GM23338 (cell line): ENCODE data around the gene CMC1. TPM values are rescaled to one million over a fixed set of nuclear protein-coding genes. Genes with fewer than 3 reads are reported as not detected.

Source experiments
- ATAC-seq: fragments of 200-7000 bp; cut with Tn5 transposase; 3 replicates; pipeline ENCODE4 v1.9.1; 2020
- DNase-seq: peaks from one replicate; pipeline ENCODE4 v3.0.0-alpha.2; 2015; ENCODE audit warnings: low spot score
- H2AFZ ChIP-seq: fragments of 200-600 bp; sonication (generic); 2 replicates; pipeline ENCODE4 v1.8.0; 2016; ENCODE audit warnings: antibody characterized with exemption, mild to moderate bottlenecking, moderate library complexity
- H3F3A ChIP-seq: fragments of 200-600 bp; sonication (generic); replicated peaks from 2 replicates; pipeline ENCODE4 v1.8.0; 2017; ENCODE audit warnings: antibody characterized with exemption, mixed run types, low read depth
- H3K27ac ChIP-seq: fragments of 200-600 bp; sonication (generic); 2 replicates; pipeline ENCODE4 v1.6.1; 2016; ENCODE audit warnings: low read depth
- H3K27me3 ChIP-seq: fragments of 200-600 bp; sonication (generic); 2 replicates; pipeline ENCODE4 v1.8.0; 2016; ENCODE audit warnings: mild to moderate bottlenecking, mixed run types, moderate library complexity; ENCODE audit not compliant: insufficient read depth
- H3K36me3 ChIP-seq: fragments of 200-600 bp; sonication (generic); 2 replicates; pipeline ENCODE4 v1.8.0; 2016; ENCODE audit warnings: mild to moderate bottlenecking; ENCODE audit not compliant: insufficient read depth
- H3K4me1 ChIP-seq: fragments of 200-600 bp; sonication (generic); 2 replicates; pipeline ENCODE4 v1.8.0; 2016; ENCODE audit warnings: mild to moderate bottlenecking, moderate library complexity; ENCODE audit not compliant: insufficient read depth
- H3K4me2 ChIP-seq: fragments of 200-600 bp; sonication (generic); 2 replicates; pipeline ENCODE4 v1.7.1; 2017; ENCODE audit warnings: mixed run types
- H3K4me3 ChIP-seq: fragments of 200-600 bp; sonication (generic); 2 replicates; pipeline ENCODE4 v1.6.1; 2016; ENCODE audit warnings: mixed run types
- H3K79me2 ChIP-seq: fragments of 200-600 bp; sonication (generic); replicated peaks from 2 replicates; pipeline ENCODE4 v1.8.0; 2017; ENCODE audit warnings: mild to moderate bottlenecking; ENCODE audit not compliant: insufficient read depth
- H3K9me2 ChIP-seq: fragments of 200-600 bp; sonication (generic); 2 replicates; pipeline ENCODE4 v1.8.0; 2017; ENCODE audit not compliant: insufficient read depth
- H4K20me1 ChIP-seq: fragments of 200-600 bp; sonication (generic); replicated peaks from 2 replicates; pipeline ENCODE4 v1.8.0; 2017; ENCODE audit warnings: mild to moderate bottlenecking; ENCODE audit not compliant: insufficient read depth
- H3K27ac Mint-ChIP-seq: 2 replicates; pipeline ENCODE4 v1.8.0; 2020; ENCODE audit warnings: inconsistent platforms, mild to moderate bottlenecking, moderate library complexity, mixed read lengths
- H3K27me3 Mint-ChIP-seq: 3 replicates; pipeline ENCODE4 v1.8.0; 2022; ENCODE audit warnings: low read depth, mild to moderate bottlenecking, moderate library complexity, mixed read lengths, inconsistent platforms; ENCODE audit not compliant: insufficient read depth, poor library complexity
- H3K36me3 Mint-ChIP-seq: 3 replicates; pipeline ENCODE4 v1.8.0; 2021; ENCODE audit warnings: low read depth, mild to moderate bottlenecking, inconsistent platforms, moderate library complexity, mixed read lengths
- H3K4me1 Mint-ChIP-seq: 3 replicates; pipeline ENCODE4 v1.8.0; 2020; ENCODE audit warnings: mild to moderate bottlenecking, inconsistent platforms, mixed read lengths
- H3K4me3 Mint-ChIP-seq: 3 replicates; pipeline ENCODE4 v1.8.0; 2021; ENCODE audit warnings: moderate library complexity, mild to moderate bottlenecking, inconsistent platforms, mixed read lengths
- H3K9me3 Mint-ChIP-seq: 3 replicates; pipeline ENCODE4 v1.8.0; 2020; ENCODE audit warnings: moderate library complexity, mild to moderate bottlenecking, inconsistent platforms, mixed read lengths
- CREB1 ChIP-seq: fragments of 250-450 bp; sonication (Bioruptor Pico); IDR thresholded peaks from 2 replicates; pipeline ENCODE4 v1.5.0; 2020; ENCODE audit warnings: low read depth, mild to moderate bottlenecking, moderate library complexity
- ETS1 ChIP-seq: IDR thresholded peaks from 2 replicates; pipeline ENCODE4 v1.6.1; 2016; ENCODE audit warnings: antibody characterized with exemption
- EZH2 ChIP-seq: fragments of 200-600 bp; sonication (generic); IDR thresholded peaks from one replicate; pipeline ENCODE4 v1.8.0; 2017; ENCODE audit warnings: antibody characterized with exemption, mild to moderate bottlenecking, low read depth; ENCODE audit not compliant: unreplicated experiment
- EZH2phosphoT487 ChIP-seq: fragments of 200-600 bp; sonication (generic); IDR thresholded peaks from one replicate; pipeline ENCODE4 v1.8.1; 2018; ENCODE audit warnings: antibody characterized with exemption; ENCODE audit not compliant: unreplicated experiment
- JUNB ChIP-seq: IDR thresholded peaks from one replicate; pipeline ENCODE4 v1.6.1; 2016; ENCODE audit warnings: antibody characterized with exemption; ENCODE audit not compliant: unreplicated experiment
- NANOG ChIP-seq: IDR thresholded peaks from 2 replicates; pipeline ENCODE4 v1.6.1; 2016; ENCODE audit warnings: antibody characterized with exemption, borderline replicate concordance
- POLR2AphosphoS5 ChIP-seq: IDR thresholded peaks from 2 replicates; pipeline ENCODE4 v1.6.1; 2016; ENCODE audit warnings: antibody characterized with exemption, low read depth
- STAT1 ChIP-seq: IDR thresholded peaks from one replicate; pipeline ENCODE4 v1.6.1; 2016; ENCODE audit warnings: antibody characterized with exemption; ENCODE audit not compliant: unreplicated experiment
- ZNF114 ChIP-seq: fragments of 250-450 bp; sonication (Bioruptor Pico); IDR thresholded peaks from 2 replicates; pipeline ENCODE4 v1.5.0; 2020; ENCODE audit warnings: mild to moderate bottlenecking, moderate library complexity
- polyA plus RNA-seq: library from polyadenylated mRNA; unstranded; fragments of >200 nt; fragmentation: Nextera tagmentation; extraction: Ambion mirVana; gene quantifications from 2 replicates; pipeline ENCODE4 v1.2.1, GENCODE V29; 2016
- total RNA-seq: library from RNA; depleted of rRNA; stranded (reverse); fragments of >200 nt; shearing (Covaris generic); gene quantifications from 2 replicates; pipeline ENCODE4 v1.2.3, GENCODE V29; 2014
- TF ChIP-seq, protein P1 (sequence below): IDR thresholded peaks from one replicate; pipeline ENCODE4 v1.6.1; 2018; ENCODE audit warnings: antibody characterized with exemption; ENCODE audit not compliant: unreplicated experiment

CMC1 gene
- total and polyA plus RNA-seq, 2 experiments from 2014 or later = 9.2 to 144 TPM

GRCh38 chr3:28347374-28348264 is 106.2 kb downstream of the CMC1 start:
- no peaks in the 10 kb centered on the region for H3K36me3 ChIP-seq
- peaks cover 17% of the 10 kb centered on the region for H3K4me1 Mint-ChIP-seq
- peaks cover 49% of the 10 kb centered on the region for H3K79me2 ChIP-seq
- H3K4me3 Mint-ChIP-seq = peak overlapping the region; percentile 92
- peak overlapping the region; percentile 93 for H3K27ac Mint-ChIP-seq
- ATAC-seq = no peak; the same call in 1 of the 3 replicates
- no peaks in the 10 kb centered on the region for H3K4me1 ChIP-seq
- TF ChIP-seq JUNB = no peak
- TF ChIP-seq POLR2AphosphoS5 = no peak
- TF ChIP-seq, protein P1, sequence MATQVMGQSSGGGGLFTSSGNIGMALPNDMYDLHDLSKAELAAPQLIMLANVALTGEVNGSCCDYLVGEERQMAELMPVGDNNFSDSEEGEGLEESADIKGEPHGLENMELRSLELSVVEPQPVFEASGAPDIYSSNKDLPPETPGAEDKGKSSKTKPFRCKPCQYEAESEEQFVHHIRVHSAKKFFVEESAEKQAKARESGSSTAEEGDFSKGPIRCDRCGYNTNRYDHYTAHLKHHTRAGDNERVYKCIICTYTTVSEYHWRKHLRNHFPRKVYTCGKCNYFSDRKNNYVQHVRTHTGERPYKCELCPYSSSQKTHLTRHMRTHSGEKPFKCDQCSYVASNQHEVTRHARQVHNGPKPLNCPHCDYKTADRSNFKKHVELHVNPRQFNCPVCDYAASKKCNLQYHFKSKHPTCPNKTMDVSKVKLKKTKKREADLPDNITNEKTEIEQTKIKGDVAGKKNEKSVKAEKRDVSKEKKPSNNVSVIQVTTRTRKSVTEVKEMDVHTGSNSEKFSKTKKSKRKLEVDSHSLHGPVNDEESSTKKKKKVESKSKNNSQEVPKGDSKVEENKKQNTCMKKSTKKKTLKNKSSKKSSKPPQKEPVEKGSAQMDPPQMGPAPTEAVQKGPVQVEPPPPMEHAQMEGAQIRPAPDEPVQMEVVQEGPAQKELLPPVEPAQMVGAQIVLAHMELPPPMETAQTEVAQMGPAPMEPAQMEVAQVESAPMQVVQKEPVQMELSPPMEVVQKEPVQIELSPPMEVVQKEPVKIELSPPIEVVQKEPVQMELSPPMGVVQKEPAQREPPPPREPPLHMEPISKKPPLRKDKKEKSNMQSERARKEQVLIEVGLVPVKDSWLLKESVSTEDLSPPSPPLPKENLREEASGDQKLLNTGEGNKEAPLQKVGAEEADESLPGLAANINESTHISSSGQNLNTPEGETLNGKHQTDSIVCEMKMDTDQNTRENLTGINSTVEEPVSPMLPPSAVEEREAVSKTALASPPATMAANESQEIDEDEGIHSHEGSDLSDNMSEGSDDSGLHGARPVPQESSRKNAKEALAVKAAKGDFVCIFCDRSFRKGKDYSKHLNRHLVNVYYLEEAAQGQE = no peak
- TF ChIP-seq ETS1 = no peak
- no peak for TF ChIP-seq EZH2phosphoT487
- TF ChIP-seq NANOG = no peak
- TF ChIP-seq CREB1 (CRISPR knock-in tag) = no peak
- TF ChIP-seq EZH2 = no peak
- TF ChIP-seq ZNF114 (CRISPR knock-in tag) = no peak
- H2AFZ ChIP-seq = peak overlapping the region; percentile 90; the same call in 1 of the 2 replicates
- H4K20me1 ChIP-seq = no peaks in the 10 kb centered on the region; the same call in 1 of the 2 replicates
- DNase-seq = peak; percentile 8
- H3F3A ChIP-seq = no peaks in the 10 kb centered on the region; the same call in 1 of the 2 replicates
- peak overlapping the region; percentile 98 for H3K27ac ChIP-seq
- no peaks in the 10 kb centered on the region for H3K9me2 ChIP-seq
- peaks cover 11% of the 10 kb centered on the region; the same call in 2 of the 3 replicates for H3K36me3 Mint-ChIP-seq
- H3K4me3 ChIP-seq = peak overlapping the region; percentile 93
- H3K27me3 Mint-ChIP-seq = peaks cover 8% of the 10 kb centered on the region
- peak overlapping the region; percentile 96 for H3K4me2 ChIP-seq
- H3K9me3 Mint-ChIP-seq = no peaks in the 10 kb centered on the region; the same call in 1 of the 3 replicates
- H3K27me3 ChIP-seq = no peaks in the 10 kb centered on the region

GRCh38 chr3:28348265-28348628 is 106.8 kb downstream of the CMC1 start:
- no peaks in the 10 kb centered on the region for H3K4me1 ChIP-seq
- H3F3A ChIP-seq = no peaks in the 10 kb centered on the region; the same call in 1 of the 2 replicates
- peak overlapping the region; percentile 96 for H3K4me2 ChIP-seq
- peak overlapping the region; percentile 93 for H3K4me3 ChIP-seq
- peak; percentile 85 for ATAC-seq
- H3K36me3 Mint-ChIP-seq = peaks cover 11% of the 10 kb centered on the region; the same call in 2 of the 3 replicates
- H3K4me3 Mint-ChIP-seq = peak overlapping the region; percentile 92
- H3K4me1 Mint-ChIP-seq = peaks cover 15% of the 10 kb centered on the region
- no peaks in the 10 kb centered on the region for H3K27me3 ChIP-seq
- no peaks in the 10 kb centered on the region for H3K36me3 ChIP-seq
- H4K20me1 ChIP-seq = no peaks in the 10 kb centered on the region; the same call in 1 of the 2 replicates
- peak overlapping the region; percentile 93 for H3K27ac Mint-ChIP-seq
- H3K27me3 Mint-ChIP-seq = peaks cover 8% of the 10 kb centered on the region
- no peak for DNase-seq
- peak overlapping the region; percentile 98 for H3K27ac ChIP-seq
- H3K9me2 ChIP-seq = no peaks in the 10 kb centered on the region
- peak overlapping the region; percentile 90; the same call in 1 of the 2 replicates for H2AFZ ChIP-seq
- H3K79me2 ChIP-seq = peaks cover 43% of the 10 kb centered on the region
- no peaks in the 10 kb centered on the region; the same call in 1 of the 3 replicates for H3K9me3 Mint-ChIP-seq
- peak; percentile 59; the same call in 1 of the 2 replicates for TF ChIP-seq CREB1 (CRISPR knock-in tag)
- no peak for TF ChIP-seq STAT1
